A549 (cell line): Measurements from ENCODE around the gene PRMT3.

ENCODE experiments used
- BCL3 ChIP-seq: fragments of >200 bp; sonication (Bioruptor Twin); formaldehyde crosslinking; IDR thresholded peaks from 3 replicates; pipeline ENCODE4 v1.6.1; 2016
- CTCF ChIP-seq: fragments of >200 bp; sonication (Bioruptor Twin); formaldehyde crosslinking; IDR thresholded peaks from 3 replicates; pipeline ENCODE4 v1.5.1; 2016
- EP300 ChIP-seq, 2 experiments: fragments of >200 bp; sonication (Bioruptor Twin); formaldehyde crosslinking; IDR thresholded peaks; 2 replicates in 1 of 2; 3 replicates in 1 of 2; pipeline ENCODE4 v1.6.1; 2016 to 2017
- HOXA7 ChIP-seq: fragments of 250-450 bp; sonication (Bioruptor Pico); IDR thresholded peaks from 2 replicates; pipeline ENCODE4 v1.5.0; 2020; ENCODE audit warnings: mild to moderate bottlenecking, moderate library complexity
- JUN ChIP-seq, 2 experiments: fragments of >200 bp; sonication (Bioruptor Twin); formaldehyde crosslinking; IDR thresholded peaks; 2 replicates in 1 of 2; 3 replicates in 1 of 2; pipeline ENCODE4 v1.6.1; 2016 to 2017
- JUNB ChIP-seq: fragments of >200 bp; sonication (Bioruptor Twin); formaldehyde crosslinking; IDR thresholded peaks from 2 replicates; pipeline ENCODE4 v1.6.1; 2016
- MAX ChIP-seq: IDR thresholded peaks from 2 replicates; pipeline ENCODE4 v1.6.1; 2012
- PHF8 ChIP-seq: fragments of 200-600 bp; sonication (generic); IDR thresholded peaks from 2 replicates; pipeline ENCODE4 v1.6.1; 2016; ENCODE audit warnings: low read depth, mild to moderate bottlenecking, antibody characterized with exemption, moderate library complexity, borderline replicate concordance
- POLR2A ChIP-seq: IDR thresholded peaks from 2 replicates; pipeline ENCODE4 v1.6.1; 2012; ENCODE audit warnings: mild to moderate bottlenecking, low read length
- POLR2AphosphoS2 ChIP-seq: conservative IDR thresholded peaks from 2 replicates; pipeline ENCODE4 v1.6.1; 2012; ENCODE audit warnings: low read length, improper control_type of control experiment, inconsistent platforms
- RAD21 ChIP-seq, 2 experiments: fragments of >200 bp in 1 of 2; sonication (Bioruptor Twin) in 1 of 2; formaldehyde crosslinking in 1 of 2; IDR thresholded peaks in 1 of 2; conservative IDR thresholded peaks in 1 of 2; 2 replicates in 1 of 2; 3 replicates in 1 of 2; pipeline ENCODE4 v1.6.1; 2012 to 2018; ENCODE audit warnings: inconsistent platforms in 1 of 2
- REST ChIP-seq: fragments of 200-600 bp; sonication (generic); IDR thresholded peaks from 2 replicates; pipeline ENCODE4 v1.6.1; 2016; ENCODE audit warnings: antibody characterized with exemption, mild to moderate bottlenecking, moderate library complexity
- RFX5 ChIP-seq: fragments of 450-650 bp; IDR thresholded peaks from 2 replicates; pipeline ENCODE4 v1.7.1; 2014; ENCODE audit warnings: antibody characterized with exemption, mild to moderate bottlenecking, moderate library complexity
- RNF2 ChIP-seq: fragments of 200-600 bp; sonication (generic); IDR thresholded peaks from 2 replicates; pipeline ENCODE4 v1.6.1; 2016; ENCODE audit warnings: low read depth, mild to moderate bottlenecking, antibody characterized with exemption, moderate library complexity, borderline replicate concordance

- TF ChIP-seq CTCF (no peak), REST (no peak), EP300 (IDR thresholded peaks at IDR 0.05) (no peak), RAD21 (conservative IDR thresholded peaks at IDR 0.05 in 1 of 2, IDR thresholded peaks at IDR 0.05 in 1 of 2) (no peak), MAX (no peak), RFX5 (no peak), RNF2 (no peak), PHF8 (no peak), JUNB (no peak), BCL3 (no peak), POLR2A (no peak), HOXA7 (no peak), POLR2AphosphoS2 (no peak), JUN (IDR thresholded peaks at IDR 0.05) (no peak)
These were observed 41.7 kb downstream of the PRMT3 start for GRCh38 chr11:20429216-20429615.
